ENCODE results near the gene SELENOM. TPM values are rescaled to one million over a fixed set of nuclear protein-coding genes. Genes with fewer than 3 reads are reported as not detected.

Gene SELENOM
- total RNA-seq, 1 donor from 2014 or later, result 40.9 TPM

- no peaks in the 10 kb centered on the region for H3K36me3 Mint-ChIP-seq (ENCODE audit: unreplicated experiment)
- no peak overlapping the region for H3K27ac Mint-ChIP-seq (ENCODE audit: unreplicated experiment)
- no peak for TF ChIP-seq CTCF (IDR thresholded peaks at IDR 0.05; ENCODE audit: partially characterized antibody, unreplicated experiment)
- peaks cover 3% of the 10 kb centered on the region for H3K27me3 Mint-ChIP-seq (ENCODE audit: unreplicated experiment)
- H3K4me3 Mint-ChIP-seq (ENCODE audit: unreplicated experiment), result no peak overlapping the region
- no peaks in the 10 kb centered on the region for H3K9me3 Mint-ChIP-seq (ENCODE audit: unreplicated experiment)
- DNase-seq, result no peak
- H3K4me1 Mint-ChIP-seq (ENCODE audit: low read depth, unreplicated experiment), result no peaks in the 10 kb centered on the region
Measured at GRCh38 chr22:31151872-31152271, 44.5 kb upstream of the SELENOM start.

GRCh38 chr22:31150615-31151014, 43.2 kb upstream of the SELENOM start:
- TF ChIP-seq CTCF (IDR thresholded peaks at IDR 0.05; ENCODE audit: partially characterized antibody, unreplicated experiment), result peak; percentile 65
- Mint-ChIP-seq H3K4me1 (ENCODE audit: low read depth, unreplicated experiment) (no peaks in the 10 kb centered on the region), H3K36me3 (ENCODE audit: unreplicated experiment) (no peaks in the 10 kb centered on the region), H3K27me3 (ENCODE audit: unreplicated experiment) (peaks cover 2% of the 10 kb centered on the region), H3K4me3 (ENCODE audit: unreplicated experiment) (no peak overlapping the region), H3K27ac (ENCODE audit: unreplicated experiment) (no peak overlapping the region), H3K9me3 (ENCODE audit: unreplicated experiment) (peaks cover 2% of the 10 kb centered on the region)
- no peak for DNase-seq

- H3K27me3 Mint-ChIP-seq (ENCODE audit: unreplicated experiment), result peaks cover 2% of the 10 kb centered on the region
- DNase-seq, result peak; percentile 79
- no peaks in the 10 kb centered on the region for H3K36me3 Mint-ChIP-seq (ENCODE audit: unreplicated experiment)
- no peaks in the 10 kb centered on the region for H3K4me1 Mint-ChIP-seq (ENCODE audit: low read depth, unreplicated experiment)
- TF ChIP-seq CTCF (IDR thresholded peaks at IDR 0.05; ENCODE audit: partially characterized antibody, unreplicated experiment), result peak; percentile 70
- H3K9me3 Mint-ChIP-seq (ENCODE audit: unreplicated experiment), result peaks cover 4% of the 10 kb centered on the region
- no peak overlapping the region for H3K4me3 Mint-ChIP-seq (ENCODE audit: unreplicated experiment)
- no peak overlapping the region for H3K27ac Mint-ChIP-seq (ENCODE audit: unreplicated experiment)
Measured at GRCh38 chr22:31148953-31149627, 41.7 kb upstream of the SELENOM start.

GRCh38 chr22:31148488-31148887, 41.1 kb upstream of the SELENOM start:
- H3K27ac Mint-ChIP-seq (ENCODE audit: unreplicated experiment), result no peak overlapping the region
- H3K27me3 Mint-ChIP-seq (ENCODE audit: unreplicated experiment), result peaks cover 2% of the 10 kb centered on the region
- no peaks in the 10 kb centered on the region for H3K36me3 Mint-ChIP-seq (ENCODE audit: unreplicated experiment)
- no peak for TF ChIP-seq CTCF (IDR thresholded peaks at IDR 0.05; ENCODE audit: partially characterized antibody, unreplicated experiment)
- no peaks in the 10 kb centered on the region for H3K4me1 Mint-ChIP-seq (ENCODE audit: low read depth, unreplicated experiment)
- H3K4me3 Mint-ChIP-seq (ENCODE audit: unreplicated experiment), result no peak overlapping the region
- H3K9me3 Mint-ChIP-seq (ENCODE audit: unreplicated experiment), result peaks cover 4% of the 10 kb centered on the region
- no peak for DNase-seq

GRCh38 chr22:31144223-31144622, 36.9 kb upstream of the SELENOM start:
- no peak for DNase-seq
- Mint-ChIP-seq H3K9me3 (ENCODE audit: unreplicated experiment) (peaks cover 4% of the 10 kb centered on the region), H3K4me3 (ENCODE audit: unreplicated experiment) (no peak overlapping the region), H3K27ac (ENCODE audit: unreplicated experiment) (no peak overlapping the region), H3K4me1 (ENCODE audit: low read depth, unreplicated experiment) (peaks cover 2% of the 10 kb centered on the region), H3K36me3 (ENCODE audit: unreplicated experiment) (no peaks in the 10 kb centered on the region), H3K27me3 (ENCODE audit: unreplicated experiment) (peaks cover 2% of the 10 kb centered on the region)
- no peak for TF ChIP-seq CTCF (IDR thresholded peaks at IDR 0.05; ENCODE audit: partially characterized antibody, unreplicated experiment)

Measured in glutamatergic neuron (in vitro differentiated cells).